Glutamatergic neuron (in vitro differentiated cells): Measurements from ENCODE around the gene SRSF4. TPM values are rescaled to one million over a fixed set of nuclear protein-coding genes. Genes with fewer than 3 reads are reported as not detected.

Experiments used
- DNase-seq: peaks from one replicate; pipeline ENCODE4 v3.0.0; 2022
- H3K27ac Mint-ChIP-seq: one replicate; pipeline ENCODE4 v1.8.0; 2020; ENCODE audit warnings: mild to moderate bottlenecking, mixed read lengths, inconsistent platforms; ENCODE audit not compliant: unreplicated experiment
- H3K27me3 Mint-ChIP-seq: one replicate; pipeline ENCODE4 v1.8.0; 2020; ENCODE audit warnings: mild to moderate bottlenecking, moderate library complexity, mixed read lengths, inconsistent platforms; ENCODE audit not compliant: unreplicated experiment
- H3K36me3 Mint-ChIP-seq: one replicate; pipeline ENCODE4 v1.8.0; 2020; ENCODE audit warnings: mild to moderate bottlenecking, mixed read lengths, inconsistent platforms; ENCODE audit not compliant: unreplicated experiment
- H3K4me1 Mint-ChIP-seq: one replicate; pipeline ENCODE4 v1.8.0; 2020; ENCODE audit warnings: mild to moderate bottlenecking, low read depth, mixed read lengths, inconsistent platforms; ENCODE audit not compliant: unreplicated experiment
- H3K4me3 Mint-ChIP-seq: one replicate; pipeline ENCODE4 v1.8.0; 2020; ENCODE audit warnings: mild to moderate bottlenecking, mixed read lengths, inconsistent platforms; ENCODE audit not compliant: unreplicated experiment
- H3K9me3 Mint-ChIP-seq: one replicate; pipeline ENCODE4 v1.8.0; 2020; ENCODE audit warnings: mild to moderate bottlenecking, moderate library complexity, mixed read lengths, inconsistent platforms; ENCODE audit not compliant: unreplicated experiment
- CTCF ChIP-seq: fragments of 200-600 bp; sonication (generic); IDR thresholded peaks from one replicate; pipeline ENCODE4 v1.5.0; 2021; ENCODE audit not compliant: partially characterized antibody, unreplicated experiment
- total RNA-seq: library from RNA; stranded (reverse); fragmentation: NEBNext Ultra II Directional; extraction: Animal tissue kit (Norgen Biotek cat#: 25700); gene quantifications from one replicate; pipeline ENCODE4 v1.2.1, GENCODE V29; 2021; ENCODE audit not compliant: unreplicated experiment

Gene SRSF4
- total RNA-seq, 1 donor from 2014 or later: 69.0 TPM

GRCh38 chr1:29121516-29121935 lies 60.2 kb downstream of the SRSF4 start:
- DNase-seq: no peak
- Mint-ChIP-seq H3K27ac (no peak overlapping the region), H3K4me3 (no peak overlapping the region), H3K9me3 (peaks cover 2% of the 10 kb centered on the region), H3K27me3 (peaks cover 3% of the 10 kb centered on the region), H3K36me3 (peaks cover 8% of the 10 kb centered on the region), H3K4me1 (no peaks in the 10 kb centered on the region)
- TF ChIP-seq CTCF: peak; percentile 20

- Mint-ChIP-seq H3K36me3 (peaks cover 8% of the 10 kb centered on the region), H3K4me3 (no peak overlapping the region), H3K9me3 (peaks cover under 1% of the 10 kb centered on the region), H3K4me1 (no peaks in the 10 kb centered on the region), H3K27me3 (peaks cover 3% of the 10 kb centered on the region), H3K27ac (no peak overlapping the region)
- DNase-seq: peak; percentile 80
- peak; percentile 76 for TF ChIP-seq CTCF
Observed at GRCh38 chr1:29120947-29121485, 60.7 kb downstream of the SRSF4 start.

- H3K9me3 Mint-ChIP-seq: no peaks in the 10 kb centered on the region
- no peak overlapping the region for H3K27ac Mint-ChIP-seq
- H3K4me3 Mint-ChIP-seq: peak overlapping the region; percentile 38
- TF ChIP-seq CTCF: no peak
- peaks cover 8% of the 10 kb centered on the region for H3K36me3 Mint-ChIP-seq
- DNase-seq: no peak
- H3K4me1 Mint-ChIP-seq: no peaks in the 10 kb centered on the region
- peaks cover 3% of the 10 kb centered on the region for H3K27me3 Mint-ChIP-seq
Observed at GRCh38 chr1:29120367-29120766, 61.3 kb downstream of the SRSF4 start.

GRCh38 chr1:29119121-29119929 lies 62.4 kb downstream of the SRSF4 start:
- no peaks in the 10 kb centered on the region for H3K4me1 Mint-ChIP-seq
- peaks cover 8% of the 10 kb centered on the region for H3K36me3 Mint-ChIP-seq
- DNase-seq: no peak
- H3K27me3 Mint-ChIP-seq: peaks cover 3% of the 10 kb centered on the region
- no peaks in the 10 kb centered on the region for H3K9me3 Mint-ChIP-seq
- no peak overlapping the region for H3K27ac Mint-ChIP-seq
- H3K4me3 Mint-ChIP-seq: peak overlapping the region; percentile 26
- TF ChIP-seq CTCF: no peak

- H3K27ac Mint-ChIP-seq: no peak overlapping the region
- no peaks in the 10 kb centered on the region for H3K4me1 Mint-ChIP-seq
- no peak for TF ChIP-seq CTCF
- DNase-seq: no peak
- H3K9me3 Mint-ChIP-seq: peaks cover 3% of the 10 kb centered on the region
- H3K27me3 Mint-ChIP-seq: peaks cover 3% of the 10 kb centered on the region
- no peak overlapping the region for H3K4me3 Mint-ChIP-seq
- peaks cover 8% of the 10 kb centered on the region for H3K36me3 Mint-ChIP-seq
Observed at GRCh38 chr1:29117381-29117780, 64.3 kb downstream of the SRSF4 start.
